Gastrocnemius medialis (tissue), 4 donors: ENCODE measurements around the gene GABBR2. TPM values are rescaled to one million over a fixed set of nuclear protein-coding genes. Genes with fewer than 3 reads are reported as not detected.

Experiments
- ATAC-seq, 2 donors: fragments of 150-250 bp; one replicate each; pipeline ENCODE4 v1.9.1; 2016
- DNase-seq, 2 donors: peaks; one replicate each; pipeline ENCODE4 v3.0.0-alpha.2; 2019
- H3K27ac ChIP-seq, 4 donors: fragments of 200-600 bp; sonication (generic); 1 replicate in 1 of 4; 2 replicates in 3 of 4; pipeline ENCODE4 v1.5.1; 2016 to 2018; ENCODE audit warnings: mild to moderate bottlenecking in 2 of 4, moderate library complexity in 1 of 4
- H3K27me3 ChIP-seq, 3 donors: fragments of 200-600 bp; sonication (generic) in 2 of 3; 1 replicate in 1 of 3; 2 replicates in 2 of 3; pipeline versions ENCODE4 v1.5.1 to v1.6.0; 2016 to 2019; ENCODE audit warnings: mild to moderate bottlenecking in 1 of 3, moderate library complexity in 1 of 3
- H3K36me3 ChIP-seq, 2 donors: fragments of 200-600 bp; sonication (generic) in 1 of 2; one replicate each; pipeline ENCODE4 v1.5.1; 2017 to 2018
- H3K4me1 ChIP-seq, 2 donors: fragments of 200-600 bp; sonication (generic) in 1 of 2; one replicate each; pipeline ENCODE4 v1.5.1; 2016 to 2017; ENCODE audit warnings: mild to moderate bottlenecking in 2 of 2
- H3K4me3 ChIP-seq, 4 donors: fragments of 200-600 bp; sonication (generic) in 3 of 4; 1 replicate in 1 of 4; 2 replicates in 3 of 4; pipeline ENCODE4 v1.5.1; 2016 to 2019; ENCODE audit warnings: mild to moderate bottlenecking in 2 of 4
- H3K9me3 ChIP-seq, 3 donors: fragments of 200-600 bp; sonication (generic) in 2 of 3; 1 replicate in 1 of 3; 2 replicates in 2 of 3; pipeline ENCODE4 v1.5.1; 2016 to 2019
- POLR2A ChIP-seq, 2 donors: fragments of 450-650 bp; IDR thresholded peaks; one replicate each; pipeline ENCODE4 v1.6.1; 2017; ENCODE audit warnings: antibody characterized with exemption in 2 of 2, mild to moderate bottlenecking in 2 of 2, moderate library complexity in 2 of 2
- in situ Hi-C, 4 donors: fragments of 200-750 bp; cut with MboI; loops; one replicate each; pipeline versions ENCODE4 v1.15.0 to v1.8.0; 2017; ENCODE audit warnings: low sequenced_read_pairs in 4 of 4
- intact Hi-C: fragments of 100-400 bp; cut with DNase I; formaldehyde crosslinking; loops from one replicate; pipeline ENCODE4 v1.15.1; 2023; ENCODE audit warnings: low total_unique reads
- total RNA-seq, 4 donors: library from RNA; depleted of rRNA; stranded (reverse); fragments of >200 nt; gene quantifications; one replicate each; pipeline versions ENCODE4 v1.1.0 to v1.2.3, GENCODE V29; 2016
- TF ChIP-seq, protein P1 (sequence below), 5 experiments: fragments of 450-650 bp in 3 of 5; fragments of 200-600 bp in 2 of 5; sonication (generic) in 2 of 5; IDR thresholded peaks in 4 of 5; conservative IDR thresholded peaks in 1 of 5; 1 replicate in 4 of 5; 2 replicates in 1 of 5; pipeline ENCODE4 v1.5.1; 2016 to 2019; ENCODE audit warnings: antibody characterized with exemption in 5 of 5, mild to moderate bottlenecking in 3 of 5, moderate library complexity in 3 of 5

GABBR2 gene
- total RNA-seq, 4 donors from 2014 or later = 0.46 to 0.80 TPM; not detected in 2

DNA sequence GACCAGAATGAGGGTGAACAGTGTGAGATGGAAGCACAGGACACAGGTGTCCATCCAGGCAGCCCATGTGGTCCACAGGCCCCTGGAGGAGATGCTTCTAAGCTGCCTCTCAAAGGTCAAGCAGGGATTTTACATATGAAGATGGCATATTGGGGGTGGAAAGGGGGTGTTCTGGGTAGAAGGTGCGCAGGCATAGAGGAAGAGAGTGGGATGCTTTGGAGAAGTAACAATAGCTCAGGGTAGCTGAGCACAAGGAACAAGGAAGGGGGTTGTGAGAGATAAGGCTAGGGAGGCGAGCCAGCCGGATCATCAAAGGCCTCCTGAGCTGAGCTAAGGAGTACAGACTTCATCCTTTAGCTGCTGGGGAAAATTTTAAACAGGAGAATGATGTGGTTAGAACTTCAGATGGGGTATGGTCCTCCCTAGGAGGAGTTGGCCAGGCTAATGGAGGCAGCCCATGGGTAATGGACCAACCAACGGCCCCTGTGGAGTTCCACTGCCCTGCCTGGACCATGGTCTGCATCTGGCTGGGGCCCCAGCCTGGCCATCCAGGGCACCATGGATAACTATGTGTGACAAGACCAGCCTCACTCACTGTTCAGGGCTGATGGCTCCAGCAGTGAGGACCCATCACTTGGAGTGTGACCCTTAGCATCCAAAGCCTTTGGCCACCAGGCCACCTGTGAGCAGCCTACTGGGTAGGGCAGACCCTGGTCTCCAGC is 366.5 kb downstream of the GABBR2 start:
- in situ Hi-C loops (no loop called here), intact Hi-C loops (no loop called here)
- Histone ChIP-seq H3K27ac (no peak overlapping the region), H3K4me3 (no peak overlapping the region), H3K4me1 (no peaks in the 10 kb centered on the region), H3K9me3 (no peaks in the 10 kb centered on the region), H3K27me3 (no peaks in the 10 kb centered on the region), H3K36me3 (no peaks in the 10 kb centered on the region)
- no peak for TF ChIP-seq POLR2A (IDR thresholded peaks at IDR 0.05)
- TF ChIP-seq, protein P1, sequence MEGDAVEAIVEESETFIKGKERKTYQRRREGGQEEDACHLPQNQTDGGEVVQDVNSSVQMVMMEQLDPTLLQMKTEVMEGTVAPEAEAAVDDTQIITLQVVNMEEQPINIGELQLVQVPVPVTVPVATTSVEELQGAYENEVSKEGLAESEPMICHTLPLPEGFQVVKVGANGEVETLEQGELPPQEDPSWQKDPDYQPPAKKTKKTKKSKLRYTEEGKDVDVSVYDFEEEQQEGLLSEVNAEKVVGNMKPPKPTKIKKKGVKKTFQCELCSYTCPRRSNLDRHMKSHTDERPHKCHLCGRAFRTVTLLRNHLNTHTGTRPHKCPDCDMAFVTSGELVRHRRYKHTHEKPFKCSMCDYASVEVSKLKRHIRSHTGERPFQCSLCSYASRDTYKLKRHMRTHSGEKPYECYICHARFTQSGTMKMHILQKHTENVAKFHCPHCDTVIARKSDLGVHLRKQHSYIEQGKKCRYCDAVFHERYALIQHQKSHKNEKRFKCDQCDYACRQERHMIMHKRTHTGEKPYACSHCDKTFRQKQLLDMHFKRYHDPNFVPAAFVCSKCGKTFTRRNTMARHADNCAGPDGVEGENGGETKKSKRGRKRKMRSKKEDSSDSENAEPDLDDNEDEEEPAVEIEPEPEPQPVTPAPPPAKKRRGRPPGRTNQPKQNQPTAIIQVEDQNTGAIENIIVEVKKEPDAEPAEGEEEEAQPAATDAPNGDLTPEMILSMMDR (IDR thresholded peaks at IDR 0.05 in 4 of 5, conservative IDR thresholded peaks at IDR 0.05 in 1 of 5) = no peak
- ATAC-seq (no peak), DNase-seq (no peak)

DNA sequence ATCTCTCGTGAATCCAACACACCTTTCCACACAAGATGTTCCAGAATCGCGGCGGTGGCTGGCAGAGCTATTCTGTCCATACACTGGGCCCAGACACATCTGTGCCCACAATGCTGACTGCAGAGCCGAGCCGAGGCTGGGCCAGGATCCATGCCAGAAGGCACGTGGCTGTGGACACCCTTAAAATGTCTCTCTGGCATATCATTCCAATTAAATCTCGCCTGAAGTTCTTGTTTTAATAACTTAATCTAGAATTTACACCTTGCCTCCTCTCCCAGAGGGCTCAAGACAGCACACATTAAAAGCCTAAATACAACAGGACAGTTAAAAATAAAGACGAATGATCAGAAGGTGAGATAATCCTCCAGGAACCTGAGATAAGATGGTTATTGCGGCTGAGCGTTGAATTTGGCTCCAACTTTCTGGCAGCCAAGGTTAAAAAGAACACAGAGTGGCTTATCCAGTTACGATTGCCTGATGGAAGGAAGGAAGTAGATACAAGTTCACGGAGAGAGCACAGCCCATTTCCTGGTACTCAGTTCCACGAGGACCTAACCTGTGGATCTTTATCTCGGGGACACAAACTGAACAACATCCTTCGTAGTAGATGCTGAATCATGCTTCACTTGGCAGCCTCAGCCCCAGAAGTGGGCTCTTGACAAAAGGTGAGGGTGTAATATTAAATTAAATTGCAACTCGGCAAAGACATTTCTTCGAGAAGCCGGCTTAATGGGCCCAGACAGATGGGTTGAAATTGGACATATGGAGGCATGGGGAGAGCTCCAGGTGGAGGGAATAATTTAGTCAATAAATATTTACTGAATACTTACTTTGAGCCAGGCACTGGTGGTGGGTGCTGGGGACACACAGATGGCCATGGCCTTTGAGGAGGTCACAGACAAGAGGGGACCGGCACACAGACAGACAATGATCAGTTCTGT is 367.3 kb downstream of the GABBR2 start:
- in situ Hi-C loops (no loop called here), intact Hi-C loops (no loop called here)
- DNase-seq (no peak), ATAC-seq (no peak)
- H3K4me1 ChIP-seq = no peaks in the 10 kb centered on the region
- TF ChIP-seq POLR2A (IDR thresholded peaks at IDR 0.05) = no peak
- TF ChIP-seq, protein P1 (IDR thresholded peaks at IDR 0.05 in 4 of 5, conservative IDR thresholded peaks at IDR 0.05 in 1 of 5) = no peak
- H3K27ac ChIP-seq = no peak overlapping the region
- no peaks in the 10 kb centered on the region for H3K36me3 ChIP-seq
- no peaks in the 10 kb centered on the region for H3K9me3 ChIP-seq
- no peaks in the 10 kb centered on the region for H3K27me3 ChIP-seq
- H3K4me3 ChIP-seq = no peak overlapping the region

DNA sequence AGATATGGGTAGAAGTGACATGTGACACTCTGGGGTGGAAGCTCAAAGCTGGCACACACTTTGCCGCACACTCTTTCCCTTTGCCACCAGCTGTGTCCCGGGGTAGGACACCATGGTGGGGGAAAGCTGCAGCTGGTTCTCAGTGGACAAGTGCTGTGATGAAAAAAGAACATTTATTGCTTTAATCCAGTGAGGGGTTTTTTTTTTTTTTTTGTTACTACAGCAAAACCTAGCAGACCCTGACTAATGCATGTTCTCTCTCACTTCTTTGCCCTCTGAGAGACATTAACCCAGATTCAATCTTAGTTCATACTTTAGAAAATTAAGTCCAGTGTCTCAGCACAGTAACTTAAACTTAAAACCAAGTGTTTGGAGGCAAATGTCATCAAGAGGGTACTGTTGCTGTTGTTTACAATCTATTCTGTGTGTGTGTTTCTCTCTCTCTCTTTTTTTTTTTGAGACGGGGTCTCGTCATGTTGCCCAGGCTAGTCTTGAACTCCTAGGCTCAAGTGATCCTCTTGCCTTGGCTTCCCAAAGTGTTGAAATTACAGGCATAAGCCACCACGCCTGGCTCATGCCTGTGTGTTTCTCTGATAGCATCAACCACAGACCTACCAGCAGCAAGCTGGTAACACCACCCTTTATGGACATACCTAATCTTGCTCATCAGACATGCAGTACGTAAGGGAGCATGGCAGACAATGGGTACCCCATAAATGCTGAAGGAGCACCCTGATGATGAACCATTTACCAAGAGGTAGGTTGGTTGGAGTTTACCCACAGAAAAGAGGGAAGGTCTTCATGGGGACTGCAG is 368.5 kb downstream of the GABBR2 start:
- Histone ChIP-seq H3K36me3 (no peaks in the 10 kb centered on the region), H3K4me1 (no peaks in the 10 kb centered on the region), H3K27ac (no peak overlapping the region), H3K4me3 (no peak overlapping the region), H3K9me3 (no peaks in the 10 kb centered on the region), H3K27me3 (no peaks in the 10 kb centered on the region)
- no peak for TF ChIP-seq POLR2A (IDR thresholded peaks at IDR 0.05)
- TF ChIP-seq, protein P1 (IDR thresholded peaks at IDR 0.05 in 4 of 5, conservative IDR thresholded peaks at IDR 0.05 in 1 of 5) = no peak
- intact Hi-C loops (no loop called here), in situ Hi-C loops (no loop called here)
- no peak for DNase-seq
- no peak for ATAC-seq

DNA sequence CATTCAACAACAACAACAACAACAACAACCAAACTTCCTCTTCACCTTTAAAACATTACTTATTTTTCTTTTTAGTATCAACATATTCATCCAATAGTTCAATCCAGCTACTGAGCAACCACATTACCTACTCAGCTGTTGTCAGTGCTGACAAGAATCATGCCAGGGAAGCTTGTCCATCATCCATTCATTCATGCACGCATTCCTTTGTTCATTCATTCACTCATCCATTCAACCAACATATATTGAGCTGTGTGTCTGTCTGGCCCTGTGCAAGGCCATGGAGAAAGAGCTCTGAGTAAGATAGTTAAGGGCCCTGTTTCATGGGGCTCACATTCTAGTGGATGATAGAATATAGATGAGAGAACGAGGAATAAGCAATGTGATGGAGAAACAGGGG is 373.1 kb downstream of the GABBR2 start:
- no peaks in the 10 kb centered on the region for H3K36me3 ChIP-seq
- intact Hi-C loops = no loop called here
- H3K27ac ChIP-seq = no peak overlapping the region
- TF ChIP-seq POLR2A (IDR thresholded peaks at IDR 0.05) = no peak
- TF ChIP-seq, protein P1 (IDR thresholded peaks at IDR 0.05 in 4 of 5, conservative IDR thresholded peaks at IDR 0.05 in 1 of 5) = no peak
- no peak for DNase-seq
- no peaks in the 10 kb centered on the region for H3K9me3 ChIP-seq
- in situ Hi-C loops = no loop called here
- H3K4me3 ChIP-seq = no peak overlapping the region
- H3K27me3 ChIP-seq = peaks cover 0 to under 1% (median 0%) of the 10 kb centered on the region in 3 donors
- no peaks in the 10 kb centered on the region for H3K4me1 ChIP-seq
- no peak for ATAC-seq
